ENCODE results near the gene AMFR.
A peak's percentile ranks its signal among the peaks of the same experiment; 100 is the strongest.

The AMFR gene

GRCh38 chr16:56330476-56330875 lies 94.9 kb downstream of the AMFR start:
- no peak for DNase-seq (ENCODE audit: low read depth in 2 of 2)

DNA sequence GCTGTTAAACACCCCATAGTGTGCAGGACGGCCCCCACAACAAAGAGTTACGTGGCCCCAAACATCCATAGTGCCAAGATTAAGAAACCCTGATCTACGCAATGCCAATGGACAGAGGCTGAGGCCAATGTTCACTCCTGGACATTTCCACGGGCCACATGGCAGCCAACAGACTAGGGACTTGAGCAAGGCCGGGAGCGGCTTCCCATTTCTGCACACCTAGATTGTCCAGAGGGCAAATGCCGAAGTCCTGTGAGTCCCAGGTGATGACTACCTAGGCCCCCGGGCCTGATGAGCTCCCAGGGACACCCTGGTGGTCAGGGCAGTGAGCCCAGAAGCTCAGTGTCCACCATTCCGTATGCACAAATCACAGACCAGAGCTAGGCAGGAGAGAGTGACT lies 95.5 kb downstream of the AMFR start:
- no peak for DNase-seq (ENCODE audit: low read depth in 2 of 2)

GRCh38 chr16:56328276-56329022 lies 96.9 kb downstream of the AMFR start:
- no peak for DNase-seq (ENCODE audit: low read depth in 2 of 2)

GRCh38 chr16:56327929-56328258 lies 97.5 kb downstream of the AMFR start:
- no peak for DNase-seq (ENCODE audit: low read depth in 2 of 2)

DNA sequence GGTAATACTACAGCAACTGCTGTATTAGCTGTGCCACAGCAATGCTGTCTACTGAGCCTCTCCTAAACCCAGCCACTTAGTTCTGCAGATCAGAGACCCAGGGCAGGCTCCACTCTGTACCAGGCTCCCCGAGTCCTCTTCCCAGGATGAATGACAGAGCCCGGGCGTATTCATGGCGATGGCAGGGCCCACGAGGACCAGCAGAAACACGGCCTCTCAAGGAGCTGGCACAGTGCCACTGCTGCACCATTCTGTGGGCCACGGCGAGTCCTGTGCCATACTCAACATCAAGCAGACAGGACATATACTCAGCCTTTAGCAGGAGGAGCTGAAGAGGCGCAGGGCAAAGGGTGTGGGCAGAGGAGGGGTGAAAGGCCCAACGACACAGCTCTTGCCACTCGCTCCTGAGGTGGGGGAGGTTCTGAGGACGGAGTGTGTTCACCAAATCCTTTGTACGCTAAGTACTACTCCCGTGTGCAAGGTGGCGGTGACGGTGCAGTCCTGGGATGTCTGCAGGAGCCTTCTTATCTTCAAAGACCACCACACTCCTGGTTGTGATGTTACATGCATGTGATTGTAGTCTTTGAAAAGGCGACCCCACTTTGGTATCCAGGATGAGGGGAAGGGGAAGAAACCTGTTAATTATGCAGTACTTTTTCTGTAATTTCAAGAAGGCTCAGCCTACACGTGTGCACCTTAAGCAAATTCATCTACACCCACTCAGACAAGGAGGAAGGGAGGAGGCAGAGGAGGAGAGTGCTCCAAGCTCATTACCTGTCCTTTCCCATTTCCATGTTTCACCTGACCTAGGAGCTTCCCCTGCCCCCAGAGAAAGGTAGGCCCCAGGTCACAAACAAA lies 98.0 kb downstream of the AMFR start:
- no peak for DNase-seq (ENCODE audit: low read depth in 2 of 2)

DNA sequence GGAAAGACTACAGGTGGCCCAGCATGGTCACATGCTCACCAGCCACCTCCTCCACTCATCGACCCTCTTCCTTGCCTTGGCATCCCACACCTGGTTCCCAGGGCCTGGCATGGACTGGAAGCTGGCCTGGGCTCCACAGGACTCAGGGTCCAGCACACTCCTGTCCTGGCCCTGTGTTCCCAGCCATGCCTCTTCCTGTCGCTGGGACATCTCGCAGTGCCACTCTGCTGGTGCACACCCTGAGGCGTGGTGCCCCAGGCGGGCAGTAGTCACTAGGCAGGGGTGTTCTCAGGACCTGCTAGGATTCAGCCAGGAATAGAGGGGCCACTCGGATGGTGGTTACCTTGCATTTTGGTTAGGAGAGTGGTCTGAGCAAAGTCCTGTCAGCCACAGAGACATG lies 99.4 kb downstream of the AMFR start:
- DNase-seq (ENCODE audit: low read depth in 2 of 2): no peak

DNA sequence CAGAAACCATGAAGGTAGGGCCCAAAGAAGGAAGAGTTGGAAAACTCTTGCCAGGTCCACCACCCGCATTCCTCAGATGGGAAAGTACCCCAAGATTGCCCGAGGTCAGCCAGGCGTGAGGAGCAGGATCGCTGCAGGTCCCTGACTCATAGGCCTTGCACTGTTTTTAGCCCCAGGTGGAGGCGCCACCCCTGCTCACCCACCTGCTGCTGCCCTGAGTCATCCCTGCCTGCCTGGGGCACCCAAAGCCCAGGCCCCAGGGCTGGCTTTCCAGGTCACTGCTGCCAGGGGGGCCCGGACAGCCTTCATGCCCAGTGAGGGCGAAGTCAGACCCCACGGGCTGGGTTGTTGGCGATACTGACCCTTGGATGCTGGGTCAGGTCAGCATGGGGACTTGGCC lies 100.9 kb downstream of the AMFR start:
- DNase-seq (ENCODE audit: low read depth in 2 of 2): no peak

- no peak for DNase-seq (ENCODE audit: low read depth in 2 of 2)
Observed at GRCh38 chr16:56321571-56321970, 103.8 kb downstream of the AMFR start.

- DNase-seq (ENCODE audit: low read depth in 2 of 2): no peak
Observed at GRCh38 chr16:56320811-56321558, 104.4 kb downstream of the AMFR start.

- DNase-seq (ENCODE audit: low read depth in 2 of 2): no peak
Observed at GRCh38 chr16:56320056-56320455, 105.3 kb downstream of the AMFR start.

GRCh38 chr16:56319376-56319775 lies 106.0 kb downstream of the AMFR start:
- no peak for DNase-seq (ENCODE audit: low read depth in 2 of 2)

DNA sequence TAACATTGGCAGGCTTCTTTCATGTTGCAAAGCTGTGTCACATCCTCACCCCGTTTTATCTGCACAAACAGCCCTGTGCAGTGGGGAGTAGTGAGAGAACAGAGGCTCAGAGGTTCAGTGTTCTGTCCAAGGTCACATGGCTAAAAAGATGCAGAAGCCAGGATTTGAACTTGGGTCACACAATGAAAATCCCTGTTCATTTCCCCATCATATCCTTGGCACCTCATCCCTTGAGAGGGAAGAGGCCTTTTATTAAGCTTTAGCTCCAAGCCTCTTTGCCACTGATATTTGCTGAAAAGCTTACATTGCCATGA lies 106.6 kb downstream of the AMFR start:
- DNase-seq (ENCODE audit: low read depth in 2 of 2): no peak

- peak; percentile 45 to 60 for DNase-seq (ENCODE audit: low read depth in 2 of 2)
Observed at GRCh38 chr16:56317998-56318826, 107.1 kb downstream of the AMFR start.

DNA sequence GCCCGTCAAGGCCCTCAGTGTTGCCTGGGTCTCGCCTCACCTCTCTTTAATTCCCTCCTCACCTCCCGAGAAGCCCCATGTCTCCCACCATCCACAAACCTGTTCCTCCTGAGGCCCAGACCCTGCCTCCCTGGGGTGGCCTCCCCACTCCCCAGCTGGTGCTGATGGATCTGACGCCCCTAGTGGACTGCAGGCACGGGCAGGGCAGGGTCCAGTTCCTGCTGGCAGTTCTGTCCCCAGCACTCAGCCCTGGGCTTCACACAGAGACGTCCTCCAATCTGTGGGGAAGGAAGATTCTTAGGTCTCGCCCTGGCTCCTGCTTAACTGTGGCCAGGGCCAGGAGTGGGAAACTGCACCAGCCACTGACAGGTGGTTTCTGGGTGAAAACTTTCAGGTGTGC lies 108.8 kb downstream of the AMFR start:
- DNase-seq (ENCODE audit: low read depth in 2 of 2): no peak

DNA sequence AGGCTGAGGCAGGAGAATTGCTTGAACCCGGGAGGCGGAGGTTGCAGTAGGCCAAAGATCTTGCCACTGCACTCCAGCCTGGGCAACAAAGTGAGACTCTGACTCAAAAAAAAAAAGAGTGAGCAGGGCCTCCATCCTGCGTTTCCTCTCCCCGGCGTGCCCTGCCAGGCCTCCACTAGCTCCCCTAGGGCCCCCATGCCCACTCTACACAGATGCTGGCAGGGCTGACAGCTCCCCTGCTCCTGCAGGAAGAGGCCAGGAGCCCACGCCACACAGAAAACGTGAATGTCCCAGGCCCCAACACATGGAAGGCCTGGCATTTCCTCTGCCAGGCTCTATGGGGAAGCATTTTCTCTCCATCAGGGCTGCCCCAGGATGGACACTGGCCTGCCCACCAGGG lies 109.4 kb downstream of the AMFR start:
- DNase-seq (ENCODE audit: low read depth in 2 of 2): no peak

GRCh38 chr16:56314244-56314850 lies 111.0 kb downstream of the AMFR start:
- no peak for DNase-seq (ENCODE audit: low read depth in 2 of 2)

GRCh38 chr16:56312556-56312955 lies 112.8 kb downstream of the AMFR start:
- DNase-seq (ENCODE audit: low read depth in 2 of 2): no peak

DNA sequence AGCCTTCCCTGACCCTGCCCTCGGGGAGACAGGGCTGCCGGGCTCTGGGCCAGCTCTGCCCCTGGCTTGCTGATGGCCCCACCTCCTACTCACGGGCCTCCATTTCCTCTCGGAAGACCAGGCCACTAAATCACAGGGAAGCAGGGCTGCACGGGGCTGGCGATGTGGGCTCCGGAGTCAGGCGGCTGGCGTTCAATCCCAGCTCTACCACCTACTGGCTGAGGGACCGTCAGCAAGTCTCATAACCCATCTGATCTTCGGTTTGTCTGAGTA lies 113.4 kb downstream of the AMFR start:
- DNase-seq (ENCODE audit: low read depth in 2 of 2): no peak

All from stimulated activated CD8-positive, alpha-beta memory T cell treated with anti-CD3 and anti-CD28 coated beads, Interleukin-2, amount 100 ng/mL, for 1 hour (primary cell).